22Rv1 (cell line): ENCODE results near the gene TAAR6.

Experiments used
- ZFX ChIP-seq: fragments of 450-650 bp; IDR thresholded peaks from 2 replicates; pipeline ENCODE4 v1.6.1; 2017; ENCODE audit warnings: antibody characterized with exemption, borderline replicate concordance
- TF ChIP-seq, protein P1 (sequence below): fragments of 450-650 bp; IDR thresholded peaks from 2 replicates; pipeline ENCODE4 v1.5.1; 2017; ENCODE audit warnings: mild to moderate bottlenecking

DNA sequence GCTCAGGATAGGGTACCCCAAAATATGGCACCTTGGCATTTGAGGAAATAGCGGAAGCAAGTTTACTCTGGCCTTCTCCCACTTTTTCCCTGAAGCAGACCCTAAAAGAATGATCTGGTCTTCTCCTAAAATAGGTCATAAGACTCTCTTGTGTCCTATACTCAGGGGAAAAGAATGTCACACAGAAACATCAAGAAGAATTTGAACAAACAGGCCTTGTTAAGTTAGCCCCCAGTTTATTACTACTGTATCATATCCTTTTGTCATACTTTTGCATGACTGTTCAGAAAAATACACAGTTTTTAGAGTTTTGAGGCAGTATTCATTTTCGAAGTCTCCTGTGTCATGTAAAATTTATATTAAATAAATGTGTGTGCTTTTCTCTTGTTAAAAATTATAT is 41.5 kb downstream of the TAAR6 start:
- TF ChIP-seq, protein P1, sequence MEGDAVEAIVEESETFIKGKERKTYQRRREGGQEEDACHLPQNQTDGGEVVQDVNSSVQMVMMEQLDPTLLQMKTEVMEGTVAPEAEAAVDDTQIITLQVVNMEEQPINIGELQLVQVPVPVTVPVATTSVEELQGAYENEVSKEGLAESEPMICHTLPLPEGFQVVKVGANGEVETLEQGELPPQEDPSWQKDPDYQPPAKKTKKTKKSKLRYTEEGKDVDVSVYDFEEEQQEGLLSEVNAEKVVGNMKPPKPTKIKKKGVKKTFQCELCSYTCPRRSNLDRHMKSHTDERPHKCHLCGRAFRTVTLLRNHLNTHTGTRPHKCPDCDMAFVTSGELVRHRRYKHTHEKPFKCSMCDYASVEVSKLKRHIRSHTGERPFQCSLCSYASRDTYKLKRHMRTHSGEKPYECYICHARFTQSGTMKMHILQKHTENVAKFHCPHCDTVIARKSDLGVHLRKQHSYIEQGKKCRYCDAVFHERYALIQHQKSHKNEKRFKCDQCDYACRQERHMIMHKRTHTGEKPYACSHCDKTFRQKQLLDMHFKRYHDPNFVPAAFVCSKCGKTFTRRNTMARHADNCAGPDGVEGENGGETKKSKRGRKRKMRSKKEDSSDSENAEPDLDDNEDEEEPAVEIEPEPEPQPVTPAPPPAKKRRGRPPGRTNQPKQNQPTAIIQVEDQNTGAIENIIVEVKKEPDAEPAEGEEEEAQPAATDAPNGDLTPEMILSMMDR, result no peak
- no peak for TF ChIP-seq ZFX
